CD4-positive, alpha-beta T cell treated with Interferon alpha-2 for 1 hour (primary cell): Measurements from ENCODE around the gene MARVELD2.
"Not testable (repeated sequence)": the region's sequence is repeated elsewhere in the genome, so short reads cannot be mapped to it uniquely, and the experiment has no call there.

Experiments used
- DNase-seq, 2 donors: peaks; one replicate each; pipeline ENCODE4 v3.0.0-alpha.2; 2020 to 2022

MARVELD2 gene

DNA sequence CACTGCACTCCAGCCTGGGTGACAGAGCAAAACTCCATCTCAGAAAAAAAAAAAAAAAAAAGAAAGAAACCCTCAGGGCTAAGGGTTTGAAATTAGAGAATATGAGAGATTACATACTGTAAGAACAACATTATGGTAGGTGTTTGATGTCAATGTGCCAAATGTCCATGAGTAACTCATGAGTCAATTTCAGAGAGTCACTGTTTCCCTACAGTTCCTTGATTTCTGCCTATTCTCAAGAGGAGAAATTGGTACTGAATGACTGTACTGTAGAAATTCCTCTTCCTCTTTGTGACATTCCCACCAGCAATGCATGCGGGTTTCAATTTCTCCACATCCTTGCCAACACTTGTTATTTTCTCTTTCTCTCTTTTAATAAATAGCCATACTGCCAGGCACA lies 35.2 kb downstream of the MARVELD2 start:
- no peak for DNase-seq

GRCh38 chr5:69450527-69450926 lies 35.6 kb downstream of the MARVELD2 start:
- DNase-seq: not testable (repeated sequence)

GRCh38 chr5:69451941-69452647 lies 37.2 kb downstream of the MARVELD2 start:
- DNase-seq: no peak

DNA sequence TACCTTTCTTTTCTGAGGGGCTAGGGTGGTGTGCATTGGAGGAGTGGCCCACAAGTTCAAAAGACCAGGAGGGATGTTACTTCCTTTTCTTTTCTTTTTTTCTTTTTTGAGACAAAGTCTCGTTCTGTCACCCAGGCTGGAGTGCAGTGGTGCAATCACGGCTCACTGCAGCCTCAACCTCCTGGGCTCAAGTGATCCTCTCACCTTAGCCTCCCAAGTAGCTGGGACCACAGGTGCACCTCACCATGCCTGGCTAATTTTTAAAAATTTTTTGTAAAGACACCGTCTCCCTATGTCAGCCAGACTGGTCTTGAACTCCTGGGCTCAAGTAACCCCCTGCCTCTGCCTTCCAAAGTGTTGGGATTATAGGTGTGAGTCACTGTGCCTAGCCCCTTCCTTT lies 38.6 kb downstream of the MARVELD2 start:
- DNase-seq: not testable (repeated sequence)

DNA sequence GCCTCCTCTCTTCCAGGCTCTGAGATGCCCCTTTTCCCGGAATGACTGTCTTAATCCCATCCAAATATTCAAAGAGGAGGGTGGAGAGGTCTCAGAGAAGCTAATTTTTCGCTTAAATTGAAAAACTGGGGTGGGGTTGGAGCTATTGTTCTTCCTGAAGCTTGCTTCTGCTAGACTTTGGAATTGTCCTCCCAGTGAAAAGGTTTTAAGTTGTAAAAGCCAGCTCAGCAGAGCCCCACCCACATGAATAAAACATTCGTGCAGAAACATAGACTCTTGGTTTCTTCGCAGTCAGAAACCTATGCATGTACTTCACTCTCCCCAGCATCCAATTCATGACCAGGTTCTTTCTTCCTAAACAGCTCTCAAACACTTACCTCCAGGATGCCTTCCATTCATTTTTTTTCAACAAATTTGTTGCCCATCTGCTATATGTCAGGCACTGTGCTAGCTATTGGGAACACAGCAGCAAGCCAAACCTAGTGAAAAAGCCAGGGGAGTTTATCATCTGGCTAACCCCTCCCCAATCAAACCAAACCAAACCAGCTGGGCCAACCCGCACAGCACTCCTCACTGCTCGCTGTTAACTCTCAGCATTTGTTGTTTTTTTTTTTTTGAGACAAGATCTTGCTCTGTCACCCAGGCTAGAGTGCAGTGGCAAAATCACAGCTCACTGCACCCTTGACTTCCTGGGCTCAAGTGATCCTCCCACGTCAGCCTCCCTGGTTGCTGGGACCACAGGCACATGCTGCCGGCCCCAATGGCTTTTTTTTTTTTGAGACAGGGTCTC lies 39.7 kb downstream of the MARVELD2 start:
- DNase-seq: no peak

DNA sequence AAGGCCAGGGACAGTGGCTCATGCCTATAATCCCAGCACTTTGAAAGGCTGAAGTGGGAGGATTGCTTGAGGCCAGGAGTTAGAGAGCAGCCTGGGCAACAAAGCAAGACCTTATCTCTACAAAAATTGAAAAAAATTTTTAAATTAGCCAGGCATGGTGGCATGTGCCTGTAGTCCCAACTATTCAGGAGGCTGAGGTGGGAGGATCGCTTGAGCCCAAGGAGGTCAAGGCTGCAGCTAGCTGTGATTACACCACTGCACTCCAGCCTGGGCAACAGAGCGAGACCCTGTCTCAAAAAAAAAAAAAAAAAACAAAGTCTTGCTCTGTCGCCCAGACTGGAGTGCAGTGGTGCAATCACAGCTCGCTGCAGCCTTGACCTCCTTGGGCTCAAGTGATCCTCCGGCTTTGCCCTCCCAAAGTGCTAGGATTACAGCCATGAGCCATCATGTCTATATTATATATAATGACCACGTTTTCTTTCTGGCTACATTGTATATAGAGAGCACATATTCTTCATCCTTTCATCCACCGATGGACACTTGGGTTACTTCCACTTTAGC lies 40.6 kb downstream of the MARVELD2 start:
- not testable (repeated sequence) for DNase-seq

DNA sequence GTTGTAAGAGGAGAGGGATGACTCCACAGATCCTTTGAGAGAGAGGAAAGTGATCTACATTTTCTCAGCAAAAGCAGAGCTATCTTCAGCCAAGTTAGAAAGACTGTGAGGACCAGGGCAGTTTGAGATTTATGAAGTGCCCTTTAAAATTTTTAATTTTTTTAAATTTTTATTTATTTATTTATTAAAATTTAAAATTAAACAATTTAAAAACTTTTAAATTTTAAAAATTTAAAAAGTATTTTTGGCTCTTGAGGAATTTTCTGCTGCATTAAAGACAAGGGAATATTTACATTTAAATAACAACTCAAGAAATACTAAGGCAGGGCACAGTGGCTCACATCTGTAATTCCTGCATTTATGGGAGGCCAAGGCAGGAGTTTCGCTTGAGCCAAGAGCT lies 47.3 kb downstream of the MARVELD2 start:
- no peak for DNase-seq

- DNase-seq: not testable (repeated sequence)
Observed at GRCh38 chr5:69466375-69466774, 51.5 kb downstream of the MARVELD2 start.

GRCh38 chr5:69467442-69468225 lies 52.7 kb downstream of the MARVELD2 start:
- no peak for DNase-seq

- DNase-seq: no peak
Observed at GRCh38 chr5:69468631-69469030, 53.7 kb downstream of the MARVELD2 start.

GRCh38 chr5:69471516-69471915 lies 56.6 kb downstream of the MARVELD2 start:
- DNase-seq: not testable (repeated sequence)

GRCh38 chr5:69472535-69473143 lies 57.7 kb downstream of the MARVELD2 start:
- not testable (repeated sequence) for DNase-seq

DNA sequence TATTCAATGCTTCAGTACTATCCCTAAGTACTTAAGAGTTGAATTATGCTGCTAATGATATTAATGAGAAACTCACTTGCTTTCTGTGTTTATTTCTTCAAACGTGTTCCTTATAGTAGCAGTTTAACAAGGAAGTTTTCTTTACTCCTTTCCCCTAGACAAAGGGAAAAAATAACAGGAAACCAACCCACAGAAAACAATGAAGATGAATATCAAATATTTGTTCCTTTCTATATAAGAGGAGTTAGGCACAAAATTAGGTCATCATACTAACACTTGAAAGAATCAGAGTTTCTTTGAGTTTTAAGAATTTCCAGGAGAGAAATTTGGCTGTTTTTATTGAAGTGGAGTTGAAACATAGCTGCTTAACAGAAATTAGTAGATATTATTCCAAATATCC lies 62.3 kb downstream of the MARVELD2 start:
- DNase-seq: no peak

- not testable (repeated sequence) for DNase-seq
Observed at GRCh38 chr5:69478296-69478695, 63.4 kb downstream of the MARVELD2 start.

DNA sequence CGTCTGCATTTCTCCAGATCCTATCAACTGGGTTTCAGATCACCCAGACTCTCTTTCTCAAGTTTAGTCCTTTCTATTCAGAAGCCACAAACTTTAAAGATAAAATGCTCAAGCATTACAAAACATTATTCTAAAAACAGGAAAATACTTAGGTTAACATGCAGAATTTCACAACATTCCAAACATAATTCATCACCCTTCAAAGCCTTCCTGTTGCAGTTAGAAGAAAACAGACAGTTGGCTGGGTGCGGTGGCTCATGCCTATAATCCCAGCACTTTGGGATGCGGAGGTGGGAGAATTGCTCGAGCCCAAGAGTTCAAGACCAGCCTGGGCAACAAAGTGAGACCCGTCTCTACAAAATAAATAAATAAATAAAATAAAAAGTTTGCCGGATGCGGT lies 70.0 kb downstream of the MARVELD2 start:
- no peak for DNase-seq

DNA sequence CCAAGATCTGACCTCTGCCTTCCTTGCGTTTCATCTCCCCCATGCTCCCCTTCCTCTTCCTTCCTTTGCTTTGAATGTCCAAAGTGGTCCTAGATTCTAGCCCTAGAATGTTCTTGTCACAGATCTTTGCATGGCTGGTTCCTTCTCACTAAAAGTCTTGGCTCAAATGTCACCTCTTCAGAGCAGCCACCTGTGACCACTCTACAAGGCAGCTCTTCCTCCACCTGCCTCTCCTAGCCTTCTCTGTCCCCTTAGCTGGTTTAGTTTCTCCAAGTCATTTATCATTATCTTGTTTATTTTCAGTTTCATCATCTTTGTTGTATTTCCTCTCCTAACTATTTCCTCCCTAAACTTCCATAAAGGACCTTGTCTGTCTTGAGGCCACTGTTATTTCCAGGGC lies 70.6 kb downstream of the MARVELD2 start:
- no peak for DNase-seq

DNA sequence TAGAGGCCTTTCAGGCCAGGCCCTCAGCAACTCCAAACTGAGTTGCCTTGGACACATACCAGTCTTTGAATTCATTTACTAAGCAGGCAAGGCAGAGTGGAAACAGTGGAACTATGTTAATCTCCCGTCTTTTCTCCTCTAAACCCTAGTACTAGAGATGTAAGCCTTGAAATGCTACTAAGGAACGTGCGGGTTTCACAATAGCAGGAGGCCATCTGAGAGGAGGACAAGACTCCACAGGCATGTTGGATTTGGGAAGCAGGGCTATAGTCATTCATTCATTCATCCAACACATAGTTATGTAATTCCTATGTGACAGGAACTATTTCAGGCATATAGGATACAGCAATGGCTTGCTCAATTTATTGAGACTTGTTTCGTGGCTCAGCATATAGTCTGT lies 74.3 kb downstream of the MARVELD2 start:
- DNase-seq: no peak

DNA sequence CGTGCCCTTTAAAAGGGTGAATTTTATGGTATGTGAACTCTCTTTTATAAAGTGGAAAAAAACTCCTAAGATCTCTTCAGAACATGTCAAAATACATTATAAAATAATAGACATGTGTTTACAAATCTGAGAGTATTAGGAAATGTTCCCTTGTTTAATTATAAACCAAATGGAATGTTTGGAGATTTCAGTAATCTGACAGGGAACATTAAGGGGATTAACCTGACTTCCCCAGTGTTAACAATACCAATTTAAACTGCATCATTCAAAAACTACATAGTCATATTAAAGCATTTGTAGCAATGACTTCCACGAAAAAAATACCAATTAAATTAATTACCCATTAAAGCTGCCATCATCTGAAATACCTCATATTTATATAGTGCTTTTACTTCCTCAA lies 76.1 kb downstream of the MARVELD2 start:
- no peak for DNase-seq

GRCh38 chr5:69491838-69492390 lies 77.0 kb downstream of the MARVELD2 start:
- DNase-seq: no peak

DNA sequence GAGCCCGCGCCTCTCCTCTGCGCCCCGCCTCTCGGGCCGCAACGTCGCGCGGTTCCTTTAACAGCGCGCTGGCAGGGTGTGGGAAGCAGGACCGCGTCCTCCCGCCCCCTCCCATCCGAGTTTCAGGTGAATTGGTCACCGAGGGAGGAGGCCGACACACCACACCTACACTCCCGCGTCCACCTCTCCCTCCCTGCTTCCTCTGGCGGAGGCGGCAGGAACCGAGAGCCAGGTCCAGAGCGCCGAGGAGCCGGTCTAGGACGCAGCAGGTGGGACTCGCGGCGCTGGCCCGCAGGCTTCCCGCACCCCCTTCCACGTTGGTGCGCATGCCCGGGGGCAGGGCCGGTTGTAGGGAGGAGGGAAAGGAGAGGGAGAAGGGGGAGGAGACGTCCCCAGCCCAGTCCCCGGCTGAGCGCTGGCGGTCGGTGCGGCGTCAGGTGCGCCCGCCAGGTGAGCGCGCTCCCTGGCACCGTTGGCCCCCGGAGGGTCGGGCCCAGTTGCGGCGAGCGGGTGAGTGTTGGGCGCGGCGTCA lies 77.5 kb downstream of the MARVELD2 start, which contains the start of gene OCLN:
Gene OCLN, plus strand, starts transcription at position 400 of the 532 bp plus-strand sequence. CDS start 11,455 bp downstream, outside the sequence.
- peak in 1 of 2 donors; percentile 4 for DNase-seq

DNA sequence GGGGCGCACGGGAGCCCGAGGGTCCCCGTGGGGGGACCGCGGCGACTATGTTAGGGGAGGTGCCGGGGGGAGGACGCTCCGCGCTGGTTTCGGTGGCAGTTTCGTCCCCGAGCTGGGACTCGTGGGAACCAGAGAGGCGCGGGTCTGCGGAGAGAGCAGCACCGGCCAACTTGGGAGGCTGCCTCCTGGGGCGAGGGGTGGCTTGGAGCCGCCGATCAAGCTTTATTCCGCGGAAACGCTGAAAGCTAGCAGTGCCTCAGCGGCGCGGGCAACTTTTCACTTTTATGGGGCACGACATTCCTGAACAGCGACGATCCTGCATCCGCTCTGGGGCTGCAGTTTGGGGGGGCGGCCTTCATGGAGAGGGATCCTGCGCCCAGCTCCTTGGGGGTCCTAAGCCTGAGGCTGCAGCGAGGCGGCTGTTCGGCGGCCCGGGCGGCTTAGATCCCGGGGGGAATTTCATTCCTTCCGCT lies 78.0 kb downstream of the MARVELD2 start:
- no peak for DNase-seq
